Fibroblast of lung (primary cell): ENCODE data around the gene ZNF541. TPM values are rescaled to one million over a fixed set of nuclear protein-coding genes. Genes with fewer than 3 reads are reported as not detected.

Source experiments
- DNase-seq, 2 donors: peaks; one replicate each; pipeline versions ENCODE4 v3.0.0 to v3.0.0-alpha.2; 2010; ENCODE audit warnings: low read depth in 2 of 2
- H2AFZ ChIP-seq: 2 replicates; pipeline ENCODE4 v1.5.1; 2012; ENCODE audit warnings: low read length, control low read depth, inconsistent platforms
- H3K27ac ChIP-seq: 2 replicates; pipeline ENCODE4 v1.5.1; 2011; ENCODE audit warnings: low read length, control low read depth; ENCODE audit not compliant: insufficient read depth
- H3K27me3 ChIP-seq: 2 replicates; pipeline ENCODE4 v1.5.1; 2011; ENCODE audit warnings: mild to moderate bottlenecking, low read length; ENCODE audit not compliant: control insufficient read depth, insufficient read depth
- H3K36me3 ChIP-seq: 2 replicates; pipeline ENCODE4 v1.5.1; 2011; ENCODE audit warnings: low read length; ENCODE audit not compliant: control insufficient read depth, insufficient read depth
- H3K4me1 ChIP-seq: 2 replicates; pipeline ENCODE4 v1.5.1; 2011; ENCODE audit warnings: low read length; ENCODE audit not compliant: control insufficient read depth, insufficient read depth; ENCODE audit errors: extremely low read depth
- H3K4me2 ChIP-seq: 2 replicates; pipeline ENCODE4 v1.5.1; 2011; ENCODE audit warnings: low read length, control low read depth; ENCODE audit not compliant: insufficient read depth; ENCODE audit errors: extremely low read depth
- H3K4me3 ChIP-seq, 4 experiments: fragments of 200-600 bp in 1 of 4; sonication (generic) in 1 of 4; replicated peaks in 1 of 4; 2 replicates each; pipeline ENCODE4 v1.5.1; 2011 to 2016; ENCODE audit warnings: low read length in 4 of 4, low read depth in 3 of 4, mild to moderate bottlenecking in 3 of 4, control low read depth in 2 of 4, inconsistent platforms in 1 of 4, mixed read lengths in 1 of 4; ENCODE audit not compliant: insufficient read depth in 1 of 4; ENCODE audit errors: control extremely low read depth in 1 of 4
- H3K79me2 ChIP-seq: 2 replicates; pipeline ENCODE4 v1.5.1; 2012; ENCODE audit warnings: mild to moderate bottlenecking, low read length, inconsistent platforms; ENCODE audit not compliant: control insufficient read depth, insufficient read depth
- H3K9ac ChIP-seq: 2 replicates; pipeline ENCODE4 v1.5.1; 2011; ENCODE audit warnings: mild to moderate bottlenecking, low read length, control low read depth; ENCODE audit not compliant: insufficient read depth
- H3K9me3 ChIP-seq: 2 replicates; pipeline ENCODE4 v1.5.1; 2012; ENCODE audit warnings: low read depth, low read length; ENCODE audit not compliant: control insufficient read depth, insufficient read depth
- H4K20me1 ChIP-seq: 2 replicates; pipeline ENCODE4 v1.5.1; 2011; ENCODE audit warnings: low read length; ENCODE audit not compliant: control insufficient read depth, insufficient read depth; ENCODE audit errors: extremely low read depth
- CTCF ChIP-seq, 2 donors: IDR thresholded peaks in 1 of 2; conservative IDR thresholded peaks in 1 of 2; 1 replicate in 1 of 2; 2 replicates in 1 of 2; pipeline ENCODE4 v1.5.1; 2011 to 2012; ENCODE audit warnings: low read length in 2 of 2, control low read depth in 1 of 2, inconsistent platforms in 1 of 2, low read depth in 1 of 2, mild to moderate bottlenecking in 1 of 2
- EZH2 ChIP-seq: IDR thresholded peaks from 2 replicates; pipeline ENCODE4 v1.5.1; 2012; ENCODE audit warnings: low read length, control low read depth, mild to moderate bottlenecking; ENCODE audit errors: missing control alignments
- polyA plus RNA-seq, 2 donors: library from polyadenylated mRNA; depleted of rRNA in 1 of 2; stranded (reverse) in 1 of 2; unstranded in 1 of 2; fragments of >200 nt; gene quantifications; 2 replicates each; pipeline ENCODE4 v1.2.1, GENCODE V29; 2011 to 2012; ENCODE audit warnings: missing spikeins in 1 of 2
- total RNA-seq: library from RNA; depleted of rRNA; stranded (reverse); fragments of >200 nt; gene quantifications from 2 replicates; pipeline ENCODE4 v1.2.1, GENCODE V29; 2014

The ZNF541 gene
- total and polyA plus RNA-seq, 2 donors (not counting 1 experiment from before 2014, with no cell fraction given), result 0.02 to 0.17 TPM

GRCh38 chr19:47540748-47541147 is 32.2 kb downstream of the ZNF541 start:
- TF ChIP-seq CTCF (conservative IDR thresholded peaks at IDR 0.05 in 1 of 2, IDR thresholded peaks at IDR 0.05 in 1 of 2; ENCODE audit: low read depth in 1 of 2, low read length in 2 of 2) (peak; percentile 41 to 60), EZH2 (no peak)
- Histone ChIP-seq H3K79me2 (no peaks in the 10 kb centered on the region), H3K4me3 (no peak overlapping the region), H2AFZ (no peak overlapping the region), H3K9me3 (no peaks in the 10 kb centered on the region), H3K4me2 (no peak overlapping the region), H3K36me3 (no peaks in the 10 kb centered on the region), H3K27me3 (peaks cover 7% of the 10 kb centered on the region), H3K27ac (no peak overlapping the region), H4K20me1 (no peaks in the 10 kb centered on the region), H3K4me1 (no peaks in the 10 kb centered on the region), H3K9ac (no peak overlapping the region)
- DNase-seq, result peak; percentile 21 to 73

- Histone ChIP-seq H2AFZ (no peak overlapping the region), H3K36me3 (no peaks in the 10 kb centered on the region), H3K9ac (no peak overlapping the region), H3K27ac (no peak overlapping the region), H3K4me3 (no peak overlapping the region), H3K9me3 (no peaks in the 10 kb centered on the region), H3K27me3 (no peaks in the 10 kb centered on the region), H3K4me2 (no peak overlapping the region), H4K20me1 (no peaks in the 10 kb centered on the region), H3K4me1 (no peaks in the 10 kb centered on the region), H3K79me2 (no peaks in the 10 kb centered on the region)
- TF ChIP-seq EZH2 (no peak), CTCF (conservative IDR thresholded peaks at IDR 0.05 in 1 of 2, IDR thresholded peaks at IDR 0.05 in 1 of 2; ENCODE audit: low read depth in 1 of 2, low read length in 2 of 2) (no peak)
- no peak for DNase-seq
Observed at GRCh38 chr19:47539747-47540311, 33.1 kb downstream of the ZNF541 start.

- Histone ChIP-seq H3K4me1 (no peaks in the 10 kb centered on the region), H3K4me2 (no peak overlapping the region), H3K36me3 (no peaks in the 10 kb centered on the region), H4K20me1 (no peaks in the 10 kb centered on the region), H3K9me3 (no peaks in the 10 kb centered on the region), H3K79me2 (no peaks in the 10 kb centered on the region), H3K27ac (no peak overlapping the region), H2AFZ (no peak overlapping the region), H3K4me3 (no peak overlapping the region), H3K27me3 (no peaks in the 10 kb centered on the region), H3K9ac (no peak overlapping the region)
- no peak for TF ChIP-seq CTCF (conservative IDR thresholded peaks at IDR 0.05 in 1 of 2, IDR thresholded peaks at IDR 0.05 in 1 of 2; ENCODE audit: low read depth in 1 of 2, low read length in 2 of 2)
- TF ChIP-seq EZH2, result no peak
- no peak for DNase-seq
Observed at GRCh38 chr19:47538812-47539211, 34.1 kb downstream of the ZNF541 start.
